IMR-90 (cell line): ENCODE results near the gene GPSM1. TPM values are rescaled to one million over a fixed set of nuclear protein-coding genes. Genes with fewer than 3 reads are reported as not detected.

Experiments
- ATAC-seq: fragments of 200-7000 bp; cut with Tn5 transposase; 2 replicates; pipeline ENCODE4 v1.9.1; 2020; ENCODE audit warnings: low read depth, mild to moderate bottlenecking, moderate library complexity
- BruUV-seq: library from RNA; stranded (reverse); fragments of 400-500 nt; replicated peaks from 2 replicates; lab custom pipeline; 2021; lab: Mats Ljungman, UMichigan
- CTCF ChIA-PET: fragments of 300-600 bp; formaldehyde crosslinking; extraction: SDS; loops from one replicate; lab custom pipeline; 2021; ENCODE audit warnings: antibody characterized with exemption; lab: Yijun Ruan, JAX
- POLR2A ChIA-PET: fragments of 300-600 bp; sonication (Branson Sonifier 250); formaldehyde crosslinking; loops from one replicate; lab custom pipeline; 2022; ENCODE audit warnings: antibody characterized with exemption; ENCODE audit not compliant: unreplicated experiment; lab: Charles Lee
- DNase-seq: peaks from one replicate; pipeline ENCODE4 v3.0.0; 2013
- H2AFZ ChIP-seq: replicated peaks from 2 replicates; pipeline ENCODE3; 2013; ENCODE audit warnings: low read length, mild to moderate bottlenecking; ENCODE audit not compliant: poor library complexity
- H2AK5ac ChIP-seq: 2 replicates; pipeline ENCODE4 v1.6.1; 2013; ENCODE audit warnings: low read depth, low read length, inconsistent platforms
- H2AK9ac ChIP-seq: replicated peaks from 2 replicates; pipeline ENCODE3; 2013; ENCODE audit warnings: mild to moderate bottlenecking, low read depth, low read length, moderate library complexity; ENCODE audit not compliant: poor library complexity
- H2BK120ac ChIP-seq: 2 replicates; pipeline ENCODE4 v1.6.1; 2013; ENCODE audit warnings: low read depth, low read length, inconsistent platforms
- H2BK15ac ChIP-seq: 3 replicates; pipeline ENCODE4 v1.6.1; 2013; ENCODE audit warnings: low read depth, low read length, inconsistent platforms
- H2BK20ac ChIP-seq: 2 replicates; pipeline ENCODE4 v1.6.1; 2013; ENCODE audit warnings: low read depth, mild to moderate bottlenecking, inconsistent platforms, low read length, moderate library complexity
- H2BK5ac ChIP-seq: 2 replicates; pipeline ENCODE4 v1.6.1; 2013; ENCODE audit warnings: mild to moderate bottlenecking, low read depth, low read length, inconsistent platforms; ENCODE audit not compliant: poor library complexity, severe bottlenecking
- H3K14ac ChIP-seq: replicated peaks from 2 replicates; pipeline ENCODE4 v1.6.1; 2013; ENCODE audit warnings: low read depth, low read length, inconsistent platforms
- H3K18ac ChIP-seq: 2 replicates; pipeline ENCODE4 v1.6.1; 2013; ENCODE audit warnings: low read depth, low read length, control low read depth
- H3K23ac ChIP-seq: 2 replicates; pipeline ENCODE4 v1.6.1; 2013; ENCODE audit warnings: low read depth, low read length, inconsistent platforms
- H3K27ac ChIP-seq: 2 replicates; pipeline ENCODE4 v1.5.1; 2013; ENCODE audit warnings: mild to moderate bottlenecking, control low read depth, low read length; ENCODE audit not compliant: insufficient read depth
- H3K27me3 ChIP-seq: 2 replicates; pipeline ENCODE4 v1.6.1; 2013; ENCODE audit warnings: low read length; ENCODE audit not compliant: control insufficient read depth, insufficient read depth
- H3K36me3 ChIP-seq: 2 replicates; pipeline ENCODE4 v1.6.1; 2013; ENCODE audit warnings: low read length, mixed read lengths; ENCODE audit not compliant: control insufficient read depth, insufficient read depth
- H3K4ac ChIP-seq: 2 replicates; pipeline ENCODE4 v1.6.1; 2013; ENCODE audit warnings: low read depth, low read length, inconsistent platforms
- H3K4me1 ChIP-seq: 2 replicates; pipeline ENCODE4 v1.6.1; 2013; ENCODE audit warnings: low read length, mixed read lengths; ENCODE audit not compliant: control insufficient read depth, insufficient read depth
- H3K4me2 ChIP-seq: 2 replicates; pipeline ENCODE4 v1.6.1; 2013; ENCODE audit warnings: low read depth, mild to moderate bottlenecking, control low read depth, low read length, moderate library complexity
- H3K4me3 ChIP-seq: 2 replicates; pipeline ENCODE4 v1.5.1; 2013; ENCODE audit warnings: low read depth, mild to moderate bottlenecking, control low read depth, low read length, moderate library complexity; ENCODE audit not compliant: insufficient read depth
- H3K56ac ChIP-seq: 2 replicates; pipeline ENCODE4 v1.6.1; 2013; ENCODE audit warnings: low read length, inconsistent platforms; ENCODE audit not compliant: insufficient read depth; ENCODE audit errors: extremely low read depth
- H3K79me1 ChIP-seq, 2 experiments: 2 replicates each; pipeline ENCODE4 v1.6.1; 2013; ENCODE audit warnings: low read length in 2 of 2, inconsistent platforms in 1 of 2, low read depth in 1 of 2
- H3K9ac ChIP-seq: 2 replicates; pipeline ENCODE4 v1.6.1; 2013; ENCODE audit warnings: low read depth, low read length, control low read depth
- H3K9me1 ChIP-seq: 2 replicates; pipeline ENCODE4 v1.6.1; 2013; ENCODE audit warnings: low read length, inconsistent platforms; ENCODE audit not compliant: insufficient read depth
- H3K9me3 ChIP-seq: 2 replicates; pipeline ENCODE4 v1.6.1; 2013; ENCODE audit warnings: low read length; ENCODE audit not compliant: control insufficient read depth, insufficient read depth
- H4K20me1 ChIP-seq: 2 replicates; pipeline ENCODE4 v1.6.1; 2013; ENCODE audit warnings: low read length, inconsistent platforms; ENCODE audit not compliant: insufficient read depth
- H4K5ac ChIP-seq: 2 replicates; pipeline ENCODE4 v1.6.1; 2013; ENCODE audit warnings: mild to moderate bottlenecking, low read depth, low read length, control low read depth
- H4K8ac ChIP-seq, 2 experiments: 2 replicates each; pipeline ENCODE4 v1.6.1; 2013; ENCODE audit warnings: low read depth in 2 of 2, low read length in 2 of 2, control low read depth in 1 of 2, inconsistent platforms in 1 of 2
- H4K91ac ChIP-seq: 2 replicates; pipeline ENCODE4 v1.6.1; 2013; ENCODE audit warnings: low read depth, low read length, inconsistent platforms; ENCODE audit not compliant: insufficient read depth
- CEBPB ChIP-seq: IDR thresholded peaks from 2 replicates; pipeline ENCODE4 v1.6.1; 2012; ENCODE audit warnings: low read depth, low read length, improper control_type of control experiment
- FOS ChIP-seq: fragments of 150-350 bp; IDR thresholded peaks from 2 replicates; pipeline ENCODE4 v1.6.1; 2016; ENCODE audit warnings: low read depth, low read length
- SMC3 ChIP-seq: fragments of 150-350 bp; IDR thresholded peaks from 2 replicates; pipeline ENCODE4 v1.6.1; 2016; ENCODE audit warnings: low read depth, mild to moderate bottlenecking, antibody characterized with exemption, low read length, moderate library complexity
- WGBS, 2 experiments: methylation state at CpG; one replicate each; pipeline versions ENCODE4 v1.1.5 to v1.1.7; 2013; ENCODE audit warnings: missing lambda C conversion rate in 2 of 2; ENCODE audit not compliant: insufficient read length in 1 of 2; ENCODE audit errors: extremely low coverage in 2 of 2; 5-methylcytosine and 5-hydroxymethylcytosine counted together
- dilution Hi-C: fragments of 300-500 bp; cut with HindIII; formaldehyde crosslinking; loops from one replicate; pipeline ENCODE4 v1.14.3; 2018; ENCODE audit warnings: low sequenced_read_pairs; ENCODE audit not compliant: unreplicated experiment
- in situ Hi-C: fragments of 300-500 bp; cut with MboI; formaldehyde crosslinking; loops from 3 replicates; pipeline ENCODE4 v1.14.3; 2019; ENCODE audit warnings: low sequenced_read_pairs, inconsistent platforms, mixed read lengths
- intact Hi-C: fragments of 100-400 bp; cut with micrococcal nuclease; formaldehyde crosslinking; loops from 2 replicates; pipeline ENCODE4 v1.10.0; 2022
- polyA plus RNA-seq, 3 experiments: library from polyadenylated mRNA; depleted of rRNA; stranded (reverse); fragments of >200 nt; gene quantifications; 2 replicates each; pipeline ENCODE4 v1.2.3, GENCODE V29; 2012; ENCODE audit warnings: low replicate concordance in 1 of 3
- total RNA-seq: library from RNA; depleted of rRNA; stranded (reverse); fragments of >200 nt; gene quantifications from 2 replicates; pipeline ENCODE4 v1.2.3, GENCODE V29; 2012
- TF ChIP-seq, protein P1 (sequence below): fragments of 150-350 bp; IDR thresholded peaks from 2 replicates; pipeline ENCODE4 v1.6.1; 2017; ENCODE audit warnings: mild to moderate bottlenecking, antibody characterized with exemption, low read length, low read depth
- TF ChIP-seq, protein P2 (sequence below): fragments of 150-350 bp; IDR thresholded peaks from 2 replicates; pipeline ENCODE4 v1.6.1; 2016; ENCODE audit warnings: low read depth, mild to moderate bottlenecking, low read length, moderate library complexity, borderline replicate concordance

The GPSM1 gene
- total and polyA plus RNA-seq, 2 of the 4 experiments (the other 2 are of a cell fraction): 28.7 to 71.2 TPM

DNA sequence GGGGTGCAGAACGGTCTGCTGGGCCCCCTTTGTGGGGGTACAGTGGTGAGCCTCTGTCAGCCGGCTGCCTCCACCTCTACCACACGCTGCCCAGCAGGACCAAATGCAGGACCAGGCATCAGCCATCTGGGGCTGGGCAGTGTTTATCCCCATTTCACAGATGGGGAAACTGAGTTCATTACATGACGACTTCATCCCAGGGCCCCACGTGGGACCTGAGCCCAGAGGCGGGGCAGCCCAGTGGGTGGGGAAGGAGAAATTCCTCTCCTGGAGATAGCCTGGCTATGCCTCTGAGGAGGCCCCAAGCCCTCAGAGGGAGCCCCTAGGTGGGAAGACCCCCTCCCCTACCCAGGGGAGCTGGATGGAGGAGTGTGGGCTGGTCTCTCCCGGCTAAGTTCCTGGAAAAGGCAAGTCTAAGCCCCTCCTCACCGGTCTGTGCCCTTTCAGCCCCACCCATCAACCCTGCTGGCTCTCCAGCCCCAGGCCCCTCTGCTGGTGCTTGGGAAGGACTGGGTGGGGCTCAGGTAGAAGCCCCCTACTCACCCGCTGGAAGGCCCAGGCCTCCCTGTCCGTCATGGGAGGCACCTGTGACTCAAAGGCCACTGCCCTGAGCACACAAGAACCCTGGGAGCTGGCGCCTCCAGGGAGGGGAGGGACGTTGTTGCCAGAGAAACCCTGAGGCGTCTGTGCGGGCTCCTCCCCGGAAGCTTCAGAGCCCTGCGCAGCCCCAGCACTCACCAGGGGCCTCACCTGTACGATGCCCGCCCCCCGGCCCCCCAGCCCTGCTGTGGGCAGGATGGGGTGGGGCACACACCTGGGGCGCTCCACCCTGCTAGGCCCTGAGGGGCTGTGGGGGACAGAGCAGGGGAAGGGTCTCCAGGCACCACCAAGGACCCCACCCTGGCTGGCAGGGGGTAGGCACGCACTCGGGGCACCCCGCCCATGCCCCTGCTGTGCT is 16.0 kb upstream of the GPSM1 start:
- no peak overlapping the region for H2BK15ac ChIP-seq
- H3K4ac ChIP-seq: no peak overlapping the region
- H2BK5ac ChIP-seq: no peak overlapping the region
- in situ Hi-C loops: no loop called here
- H4K91ac ChIP-seq: no peak overlapping the region
- no peak overlapping the region for H4K8ac ChIP-seq
- ATAC-seq (no peak), DNase-seq (no peak)
- no TSS peak for BruUV-seq
- H3K9me1 ChIP-seq: peaks cover 11% of the 10 kb centered on the region
- no peak overlapping the region for H2AK9ac ChIP-seq
- no peak overlapping the region for H3K4me3 ChIP-seq
- no peaks in the 10 kb centered on the region for H3K4me1 ChIP-seq
- no peak overlapping the region for H3K4me2 ChIP-seq
- no peak overlapping the region for H3K56ac ChIP-seq
- dilution Hi-C loops: no loop called here
- ChIA-PET CTCF (no interaction called here), POLR2A (no interaction called here)
- TF ChIP-seq, protein P1, sequence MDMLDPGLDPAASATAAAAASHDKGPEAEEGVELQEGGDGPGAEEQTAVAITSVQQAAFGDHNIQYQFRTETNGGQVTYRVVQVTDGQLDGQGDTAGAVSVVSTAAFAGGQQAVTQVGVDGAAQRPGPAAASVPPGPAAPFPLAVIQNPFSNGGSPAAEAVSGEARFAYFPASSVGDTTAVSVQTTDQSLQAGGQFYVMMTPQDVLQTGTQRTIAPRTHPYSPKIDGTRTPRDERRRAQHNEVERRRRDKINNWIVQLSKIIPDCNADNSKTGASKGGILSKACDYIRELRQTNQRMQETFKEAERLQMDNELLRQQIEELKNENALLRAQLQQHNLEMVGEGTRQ: no peak
- no peak for TF ChIP-seq CEBPB
- TF ChIP-seq, protein P2, sequence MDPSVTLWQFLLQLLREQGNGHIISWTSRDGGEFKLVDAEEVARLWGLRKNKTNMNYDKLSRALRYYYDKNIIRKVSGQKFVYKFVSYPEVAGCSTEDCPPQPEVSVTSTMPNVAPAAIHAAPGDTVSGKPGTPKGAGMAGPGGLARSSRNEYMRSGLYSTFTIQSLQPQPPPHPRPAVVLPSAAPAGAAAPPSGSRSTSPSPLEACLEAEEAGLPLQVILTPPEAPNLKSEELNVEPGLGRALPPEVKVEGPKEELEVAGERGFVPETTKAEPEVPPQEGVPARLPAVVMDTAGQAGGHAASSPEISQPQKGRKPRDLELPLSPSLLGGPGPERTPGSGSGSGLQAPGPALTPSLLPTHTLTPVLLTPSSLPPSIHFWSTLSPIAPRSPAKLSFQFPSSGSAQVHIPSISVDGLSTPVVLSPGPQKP: no peak
- TF ChIP-seq FOS: no peak
- no peak for TF ChIP-seq SMC3
- no peaks in the 10 kb centered on the region for H3K79me1 ChIP-seq
- peaks cover 15% of the 10 kb centered on the region for H3K9me3 ChIP-seq
- 38% methylated on average over 4 of the region's 23 CpGs; no CpG with 5 or more reads in 1 of the 2 experiments for WGBS, 2 experiments
- intact Hi-C loops: loop anchor here (1.0 kb wide), 3 partner anchors 28 to 89 kb away; partner anchors contain the start of genes DNLZ and SNAPC4
- H3K18ac ChIP-seq: no peak overlapping the region
- H4K5ac ChIP-seq: no peak overlapping the region
- H3K27ac ChIP-seq: no peak overlapping the region
- H4K20me1 ChIP-seq: no peaks in the 10 kb centered on the region
- no peak overlapping the region for H2BK120ac ChIP-seq
- H2AFZ ChIP-seq: no peak overlapping the region
- H2AK5ac ChIP-seq: no peak overlapping the region
- no peak overlapping the region for H2BK20ac ChIP-seq
- H3K27me3 ChIP-seq: no peaks in the 10 kb centered on the region; the same call in 1 of the 2 replicates
- H3K14ac ChIP-seq: no peak overlapping the region
- H3K23ac ChIP-seq: no peak overlapping the region
- no peaks in the 10 kb centered on the region for H3K36me3 ChIP-seq
- no peak overlapping the region for H3K9ac ChIP-seq
